Large intestine (tissue), 3 donors: Measurements from ENCODE around the gene NPHS2. TPM values are rescaled to one million over a fixed set of nuclear protein-coding genes. Genes with fewer than 3 reads are reported as not detected.
"Not testable (repeated sequence)": the region's sequence is repeated elsewhere in the genome, so short reads cannot be mapped to it uniquely, and the experiment has no call there.

Source experiments
- DNase-seq, 2 donors: peaks; one replicate each; pipeline versions ENCODE4 v3.0.0 to v3.0.0-alpha.2; 2013
- H3K27ac ChIP-seq: one replicate; pipeline ENCODE4 v1.5.1; 2013; ENCODE audit warnings: low read length
- H3K27me3 ChIP-seq: 2 replicates; pipeline ENCODE4 v1.6.1; 2013; ENCODE audit warnings: low read length; ENCODE audit not compliant: control insufficient read depth, insufficient read depth
- H3K36me3 ChIP-seq: 2 replicates; pipeline ENCODE4 v1.6.1; 2013; ENCODE audit warnings: low read length; ENCODE audit not compliant: control insufficient read depth, insufficient read depth
- H3K4me1 ChIP-seq: one replicate; pipeline ENCODE4 v1.6.1; 2013; ENCODE audit warnings: low read length; ENCODE audit not compliant: control insufficient read depth, insufficient read depth
- H3K4me3 ChIP-seq: one replicate; pipeline ENCODE4 v1.5.1; 2013; ENCODE audit warnings: low read length
- H3K9me3 ChIP-seq: one replicate; pipeline ENCODE4 v1.6.1; 2013; ENCODE audit warnings: mild to moderate bottlenecking, low read depth, low read length, moderate library complexity; ENCODE audit not compliant: control insufficient read depth
- WGBS: methylation state at CpG from one replicate; pipeline ENCODE4 v1.1.5; 2013; ENCODE audit warnings: low lambda C conversion rate; ENCODE audit not compliant: insufficient coverage; 5-methylcytosine and 5-hydroxymethylcytosine counted together
- polyA plus RNA-seq: library from polyadenylated mRNA; unstranded; fragments of 120-200 nt; gene quantifications from one replicate; pipeline ENCODE4 v1.2.1, GENCODE V29; 2013

The NPHS2 gene
- polyA plus RNA-seq, 1 donor, result not detected

DNA sequence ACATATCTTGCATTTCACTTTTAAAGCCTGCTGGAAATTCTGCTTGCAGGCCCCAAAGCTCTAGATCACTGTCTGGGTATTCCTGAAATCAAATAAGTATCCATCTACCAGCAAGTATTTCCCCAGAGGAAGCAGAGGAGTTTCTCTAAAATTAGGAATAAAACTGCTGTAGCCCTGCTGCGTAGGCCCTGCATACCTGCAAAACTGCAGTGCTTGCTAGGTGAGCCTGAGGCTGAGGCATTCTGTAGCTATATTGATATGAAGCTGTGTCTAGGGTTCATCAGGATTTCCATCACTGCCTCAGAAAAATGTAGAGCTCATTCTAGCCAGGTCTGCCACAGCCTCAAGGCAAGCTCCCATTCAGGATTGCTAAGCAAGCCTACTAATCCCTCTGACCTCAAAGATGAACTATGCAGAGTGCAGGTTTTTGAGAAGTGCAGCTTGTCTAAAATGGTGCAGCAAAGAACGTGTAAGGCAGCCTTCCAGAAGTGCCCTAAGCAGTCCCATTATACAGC is 28.7 kb downstream of the NPHS2 start:
- Histone ChIP-seq H3K36me3 (no peaks in the 10 kb centered on the region), H3K27me3 (no peaks in the 10 kb centered on the region), H3K4me1 (no peaks in the 10 kb centered on the region), H3K4me3 (no peak overlapping the region), H3K9me3 (no peaks in the 10 kb centered on the region), H3K27ac (no peak overlapping the region)
- no peak for DNase-seq
- no CpG with 5 or more reads among the region's 2 CpGs for WGBS

DNA sequence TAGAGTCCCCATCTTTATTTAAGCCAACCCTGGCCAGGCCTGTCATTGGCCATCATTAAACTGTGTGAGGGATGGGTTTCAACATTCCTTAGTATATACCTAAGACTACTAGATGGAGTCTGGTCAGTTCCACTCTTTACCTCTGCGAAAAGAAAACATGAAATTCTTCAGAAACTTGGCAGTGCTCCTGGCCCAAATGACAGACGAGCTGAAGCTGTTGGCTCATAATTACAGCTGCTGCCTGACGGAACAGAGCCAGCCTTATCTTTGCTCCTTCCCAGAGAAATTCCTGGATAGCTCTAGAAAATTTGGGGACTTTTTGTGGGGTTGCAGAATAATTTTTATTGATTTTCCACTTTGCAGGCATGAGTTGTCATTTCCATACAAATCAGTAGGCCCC is 30.4 kb downstream of the NPHS2 start:
- DNase-seq, result no peak
- H3K27ac ChIP-seq, result no peak overlapping the region
- no CpG with 5 or more reads among the region's 3 CpGs for WGBS

DNA sequence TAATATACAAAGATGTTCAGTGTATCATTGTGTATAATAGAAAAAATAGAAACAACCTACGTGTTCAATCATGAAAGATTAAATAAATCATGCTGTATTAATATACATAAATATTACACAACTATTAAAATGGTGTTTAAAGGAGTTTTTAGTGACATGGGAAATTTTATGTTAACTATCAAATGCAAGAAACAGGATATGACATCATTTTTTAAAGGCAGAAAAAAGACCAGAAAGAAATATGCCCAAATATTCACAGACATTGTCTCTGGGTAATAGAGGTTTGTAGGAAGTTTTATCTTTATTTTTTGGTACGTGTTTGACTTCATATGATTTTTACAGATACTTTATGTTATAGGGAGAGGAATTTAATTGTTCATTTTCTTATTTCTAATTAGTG is 34.0 kb downstream of the NPHS2 start:
- WGBS, result 75% methylated on average over 1 of the region's 2 CpGs
- Histone ChIP-seq H3K9me3 (no peaks in the 10 kb centered on the region), H3K27ac (no peak overlapping the region), H3K4me3 (no peak overlapping the region), H3K36me3 (no peaks in the 10 kb centered on the region), H3K27me3 (no peaks in the 10 kb centered on the region), H3K4me1 (no peaks in the 10 kb centered on the region)
- DNase-seq, result no peak

More for the DNA sequence above, 30.4 kb downstream of the NPHS2 start:
- Histone ChIP-seq H3K4me3 (no peak overlapping the region), H3K9me3 (no peaks in the 10 kb centered on the region), H3K4me1 (no peaks in the 10 kb centered on the region), H3K36me3 (no peaks in the 10 kb centered on the region), H3K27me3 (no peaks in the 10 kb centered on the region)

DNA sequence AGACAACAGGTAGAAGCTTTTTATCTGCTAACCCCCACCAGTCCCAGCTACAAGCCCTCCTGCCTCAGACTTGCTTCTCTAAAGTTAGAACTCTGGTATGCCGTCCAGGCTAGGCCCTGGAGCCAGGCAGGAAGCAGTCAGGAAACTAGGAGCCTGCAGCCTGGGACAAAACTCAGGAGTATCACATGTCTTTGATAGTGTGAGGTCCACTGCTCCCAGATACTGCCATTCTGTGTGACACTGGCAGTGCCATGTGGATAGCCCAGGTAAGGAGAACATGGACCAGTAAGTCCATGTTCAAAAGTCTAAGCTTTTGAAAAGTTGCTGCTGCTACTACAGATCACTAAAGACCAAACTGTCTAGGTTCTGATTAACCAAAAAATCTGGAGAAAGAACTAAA is 45.4 kb downstream of the NPHS2 start:
- no peaks in the 10 kb centered on the region for H3K36me3 ChIP-seq
- no peaks in the 10 kb centered on the region for H3K27me3 ChIP-seq
- no peaks in the 10 kb centered on the region for H3K9me3 ChIP-seq
- WGBS, result no CpG with 5 or more reads among the region's 1 CpG
- H3K27ac ChIP-seq, result no peak overlapping the region
- no peaks in the 10 kb centered on the region for H3K4me1 ChIP-seq
- no peak overlapping the region for H3K4me3 ChIP-seq
- no peak for DNase-seq

DNA sequence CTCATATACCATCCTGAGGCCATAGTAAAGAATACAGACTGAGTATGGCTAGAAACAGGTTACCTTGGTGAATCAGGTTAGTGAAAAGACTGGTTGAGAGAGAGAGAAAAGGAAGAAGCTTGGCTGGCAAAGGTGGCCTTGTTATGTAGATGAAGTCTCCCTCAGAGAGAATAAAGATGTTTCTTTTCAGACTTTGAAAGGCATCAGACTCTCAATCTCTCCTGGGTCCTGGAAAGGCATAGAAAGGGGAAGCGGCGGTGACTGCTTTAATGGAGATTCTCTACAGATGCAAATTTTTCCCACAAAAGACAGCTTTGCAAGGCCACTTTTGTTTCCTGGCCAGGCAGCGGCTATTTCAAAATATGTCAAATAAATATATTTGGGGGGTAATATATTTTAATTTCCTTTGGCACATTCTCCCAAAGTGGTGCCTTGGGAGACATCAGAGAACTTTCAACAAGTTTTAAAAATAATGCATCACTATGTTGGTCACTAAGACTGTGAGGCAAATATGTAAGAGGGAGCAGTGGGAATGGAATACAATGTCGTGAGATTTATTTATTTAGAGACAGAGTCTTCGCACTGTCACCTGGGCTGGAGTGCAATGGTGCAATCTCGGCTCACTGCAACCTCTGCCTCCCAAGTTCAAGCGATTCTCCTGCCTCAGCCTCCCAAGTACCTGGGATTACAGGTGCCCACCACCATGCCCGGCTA is 46.1 kb downstream of the NPHS2 start:
- Histone ChIP-seq H3K9me3 (no peaks in the 10 kb centered on the region), H3K36me3 (no peaks in the 10 kb centered on the region), H3K27ac (no peak overlapping the region), H3K27me3 (no peaks in the 10 kb centered on the region), H3K4me1 (no peaks in the 10 kb centered on the region), H3K4me3 (no peak overlapping the region)
- 40% methylated on average over 1 of the region's 8 CpGs for WGBS
- no peak for DNase-seq

DNA sequence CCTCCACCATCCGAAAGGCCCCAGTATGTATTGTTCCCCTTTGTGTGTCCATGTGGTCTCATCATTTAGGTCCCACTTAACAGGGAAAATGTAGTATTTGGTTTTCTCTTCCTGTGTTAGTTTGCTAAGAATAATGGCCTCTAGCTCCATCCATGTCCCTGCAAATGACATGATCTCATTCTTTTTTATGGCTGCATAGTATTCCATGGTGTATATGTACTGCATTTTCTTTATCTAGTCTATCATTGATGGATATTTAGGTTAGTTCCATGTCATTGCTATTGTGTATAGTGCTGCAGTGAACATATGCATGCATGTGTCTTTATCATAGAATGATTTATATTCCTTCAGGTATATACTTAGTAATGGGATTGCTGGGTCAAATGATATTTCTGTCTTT is 57.2 kb downstream of the NPHS2 start:
- not testable (repeated sequence) for H3K27ac ChIP-seq, H3K27me3 ChIP-seq, DNase-seq, H3K9me3 ChIP-seq, H3K4me1 ChIP-seq, H3K36me3 ChIP-seq, H3K4me3 ChIP-seq
- no CpG with 5 or more reads among the region's 1 CpG for WGBS

DNA sequence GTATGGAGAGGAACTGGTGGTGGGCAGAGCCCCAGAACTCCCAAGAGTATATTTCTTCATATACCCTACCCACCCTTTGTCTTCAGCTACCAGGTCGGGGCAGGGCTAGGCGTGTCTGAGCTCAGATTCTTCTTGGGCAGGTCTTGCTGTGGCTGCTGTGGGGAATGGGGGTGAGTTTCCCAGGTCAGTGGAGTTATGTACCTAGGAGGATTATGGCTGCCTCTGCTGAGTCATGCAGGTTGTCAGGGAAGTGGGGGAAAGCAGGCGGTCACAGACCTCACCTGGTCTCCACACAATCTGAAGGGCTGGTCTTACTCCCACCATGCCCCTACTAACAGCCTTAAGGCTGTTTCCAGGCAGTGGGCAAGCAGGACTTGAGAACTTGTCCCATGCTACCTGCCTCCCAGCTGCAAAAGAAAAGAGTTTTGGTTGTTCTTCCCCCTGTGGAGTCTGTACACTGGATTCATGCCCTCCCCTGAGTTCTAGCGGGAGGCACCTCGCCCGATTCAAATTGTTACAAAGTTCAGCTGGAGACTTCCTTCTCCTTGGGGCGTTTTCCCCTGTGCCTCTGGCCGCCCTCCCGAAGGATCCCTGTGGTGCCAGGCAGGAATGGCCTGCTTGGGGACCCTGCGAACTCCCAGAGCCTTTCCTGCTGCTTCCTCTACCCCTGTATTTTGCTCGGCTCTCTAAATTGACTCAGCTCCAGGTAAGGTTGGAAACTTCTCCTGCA is 58.6 kb downstream of the NPHS2 start:
- no CpG with 5 or more reads among the region's 11 CpGs for WGBS
- Histone ChIP-seq H3K36me3 (no peaks in the 10 kb centered on the region), H3K4me1 (no peaks in the 10 kb centered on the region), H3K4me3 (no peak overlapping the region), H3K27me3 (no peaks in the 10 kb centered on the region), H3K9me3 (no peaks in the 10 kb centered on the region), H3K27ac (no peak overlapping the region)
- DNase-seq, result no peak

DNA sequence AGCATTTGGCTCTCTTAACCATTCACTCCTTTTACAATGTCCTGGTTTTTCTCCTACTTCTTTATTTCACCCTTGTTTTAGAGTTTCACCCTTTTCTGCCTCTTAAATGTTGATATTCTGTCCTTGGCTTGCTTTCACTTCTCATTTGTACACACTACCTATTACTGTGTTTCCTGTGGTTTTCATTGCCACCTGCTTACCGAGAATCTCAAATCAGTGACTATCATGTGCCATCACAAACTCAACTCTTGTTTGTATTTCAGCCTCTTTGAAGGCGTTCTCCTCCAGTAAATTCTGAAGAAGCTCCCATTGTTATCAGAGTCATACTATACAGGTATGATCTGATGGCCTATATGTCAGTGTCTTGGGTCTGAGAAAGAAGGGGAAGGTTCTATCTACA is 65.7 kb downstream of the NPHS2 start:
- no peak overlapping the region for H3K4me3 ChIP-seq
- no peaks in the 10 kb centered on the region for H3K36me3 ChIP-seq
- H3K27me3 ChIP-seq, result peaks cover 5% of the 10 kb centered on the region
- no peak for DNase-seq
- no peaks in the 10 kb centered on the region for H3K9me3 ChIP-seq
- no CpG with 5 or more reads among the region's 2 CpGs for WGBS
- H3K4me1 ChIP-seq, result no peaks in the 10 kb centered on the region
- no peak overlapping the region for H3K27ac ChIP-seq

DNA sequence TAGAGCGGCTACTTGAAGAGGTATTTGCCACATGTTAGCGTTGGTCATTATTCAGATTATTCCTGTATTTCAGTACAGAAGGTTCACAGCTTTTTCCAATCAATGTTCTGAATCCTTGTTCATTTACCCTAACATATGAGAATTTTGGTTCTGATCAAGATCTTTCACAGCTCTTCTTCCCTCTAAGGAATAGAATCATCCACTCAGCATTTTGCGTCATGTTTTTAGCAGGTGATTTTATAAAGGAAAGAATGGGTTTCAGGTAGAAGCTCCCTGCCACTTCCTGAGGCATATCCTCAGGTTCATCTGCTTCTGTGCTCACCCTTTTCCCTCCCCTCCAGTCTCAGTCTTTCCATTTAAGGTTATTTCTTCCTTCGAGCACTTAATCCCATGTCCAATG is 66.4 kb downstream of the NPHS2 start:
- 94% methylated on average over 3 of the region's 4 CpGs for WGBS
- no peak overlapping the region for H3K4me3 ChIP-seq
- H3K9me3 ChIP-seq, result no peaks in the 10 kb centered on the region
- no peaks in the 10 kb centered on the region for H3K4me1 ChIP-seq
- peaks cover 5% of the 10 kb centered on the region for H3K27me3 ChIP-seq
- no peak for DNase-seq
- H3K36me3 ChIP-seq, result no peaks in the 10 kb centered on the region
- H3K27ac ChIP-seq, result no peak overlapping the region

DNA sequence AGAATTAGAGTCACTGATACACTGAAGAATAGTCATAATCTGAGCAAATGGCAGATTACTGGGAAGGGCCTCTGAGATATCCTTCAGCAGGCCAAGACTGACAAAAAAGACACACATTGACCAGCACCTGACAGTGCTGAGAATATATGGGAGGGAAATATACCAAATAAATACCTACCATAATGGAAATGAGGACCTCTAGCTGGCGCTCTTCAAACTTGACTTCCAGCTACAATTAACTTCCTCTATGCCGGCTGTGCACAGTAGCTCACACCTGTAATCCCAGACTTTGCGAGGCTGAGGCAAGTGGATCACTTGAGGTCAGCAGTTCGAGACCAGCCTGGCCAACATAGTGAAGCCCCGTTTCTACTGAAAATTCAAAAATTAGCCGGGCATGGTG is 69.5 kb downstream of the NPHS2 start:
- no CpG with 5 or more reads among the region's 6 CpGs for WGBS

More for the DNA sequence above, 69.5 kb downstream of the NPHS2 start:
- Histone ChIP-seq H3K27me3 (peaks cover 5% of the 10 kb centered on the region), H3K36me3 (no peaks in the 10 kb centered on the region), H3K9me3 (no peaks in the 10 kb centered on the region), H3K27ac (no peak overlapping the region), H3K4me1 (no peaks in the 10 kb centered on the region), H3K4me3 (no peak overlapping the region)
- DNase-seq, result no peak
